ENCODE results near the gene HBS1L. TPM values are rescaled to one million over a fixed set of nuclear protein-coding genes. Genes with fewer than 3 reads are reported as not detected.

HBS1L gene
- total RNA-seq, 2 donors from 2014 or later, result 21.3 to 29.0 TPM

GRCh38 chr6:134982161-134982560, 72.5 kb downstream of the HBS1L start:
- Histone ChIP-seq H3K36me3 (replicated peaks in 1 of 2; ENCODE audit: insufficient read depth in 1 of 2, low read depth in 2 of 2) (peaks cover 0 to 14% of the 10 kb centered on the region in 2 donors), H3K4me1 (no peaks in the 10 kb centered on the region), H3K27me3 (no peaks in the 10 kb centered on the region), H3K27ac (no peak overlapping the region), H3K4me3 (no peak overlapping the region), H3K9me3 (no peaks in the 10 kb centered on the region)
- ATAC-seq (no peak), DNase-seq (no peak)
- intact Hi-C loops (cut with DNase I), result no loop called here
- 74 to 78% methylated on average over 3 of the region's 3 CpGs for WGBS, 2 donors
- TF ChIP-seq POLR2A (IDR thresholded peaks at IDR 0.05), result no peak
- no peak for TF ChIP-seq CTCF (IDR thresholded peaks at IDR 0.05)

GRCh38 chr6:134980846-134981245, 73.8 kb downstream of the HBS1L start:
- ATAC-seq, result no peak
- WGBS, 2 donors, result 51 to 67% methylated on average over 1 of the region's 1 CpG

DNA sequence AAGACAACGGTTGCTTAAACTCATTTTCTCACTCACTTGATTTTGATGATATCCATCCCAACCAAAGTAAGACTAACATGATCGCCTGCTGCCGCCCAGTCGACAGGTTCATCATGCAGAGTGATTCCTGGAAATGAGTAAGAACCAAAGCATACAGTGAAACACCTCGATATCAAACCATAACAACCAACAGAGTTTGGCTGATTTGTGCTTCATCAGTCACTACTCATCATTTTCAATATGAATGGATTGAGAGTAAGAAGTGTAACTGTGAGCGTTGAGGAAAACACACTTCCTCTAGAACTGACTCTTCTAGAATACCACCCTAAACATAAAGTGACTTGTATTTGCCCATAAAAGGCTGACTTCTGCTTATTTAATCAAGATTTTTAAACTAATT, 75.5 kb downstream of the HBS1L start:
- Histone ChIP-seq H3K9me3 (no peaks in the 10 kb centered on the region), H3K4me1 (no peaks in the 10 kb centered on the region), H3K27ac (no peak overlapping the region), H3K36me3 (replicated peaks in 1 of 2; ENCODE audit: insufficient read depth in 1 of 2, low read depth in 2 of 2) (peaks cover 0 to 5% of the 10 kb centered on the region in 2 donors), H3K27me3 (no peaks in the 10 kb centered on the region), H3K4me3 (no peak overlapping the region)
- WGBS, 2 donors, result 91 to 93% methylated on average over 6 of the region's 6 CpGs
- intact Hi-C loops (cut with DNase I), result no loop called here
- DNase-seq, result no peak
- TF ChIP-seq CTCF (IDR thresholded peaks at IDR 0.05) (no peak), POLR2A (IDR thresholded peaks at IDR 0.05) (no peak)
- no peak for ATAC-seq

More at GRCh38 chr6:134980846-134981245, 73.8 kb downstream of the HBS1L start:
- Histone ChIP-seq H3K27ac (no peak overlapping the region), H3K9me3 (no peaks in the 10 kb centered on the region), H3K4me3 (no peak overlapping the region), H3K27me3 (no peaks in the 10 kb centered on the region), H3K36me3 (replicated peaks in 1 of 2; ENCODE audit: insufficient read depth in 1 of 2, low read depth in 2 of 2) (peaks cover 0 to 14% of the 10 kb centered on the region in 2 donors), H3K4me1 (no peaks in the 10 kb centered on the region)
- no peak for DNase-seq
- intact Hi-C loops (cut with DNase I), result no loop called here
- TF ChIP-seq CTCF (IDR thresholded peaks at IDR 0.05) (no peak), POLR2A (IDR thresholded peaks at IDR 0.05) (no peak)

DNA sequence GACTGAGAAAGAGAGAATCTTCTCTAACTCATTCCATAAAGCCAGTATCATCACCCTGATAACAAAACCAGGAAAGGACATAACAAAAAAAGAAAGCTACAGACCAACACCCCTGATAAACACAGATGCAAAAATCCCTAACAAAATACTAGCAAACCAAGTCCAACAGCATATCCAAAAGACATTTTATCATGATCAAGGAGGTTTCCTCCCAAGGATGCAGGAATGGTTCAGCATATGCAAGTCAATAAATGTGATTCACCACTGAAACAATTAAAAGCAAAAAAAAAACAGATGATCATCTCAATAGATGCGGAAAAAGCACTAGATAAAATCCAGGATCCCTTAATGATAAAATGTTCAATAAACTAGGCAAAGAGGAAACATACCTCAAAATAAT, 80.3 kb downstream of the HBS1L start:
- Histone ChIP-seq H3K4me1 (no peaks in the 10 kb centered on the region), H3K27ac (no peak overlapping the region), H3K9me3 (no peaks in the 10 kb centered on the region), H3K4me3 (no peak overlapping the region), H3K27me3 (no peaks in the 10 kb centered on the region), H3K36me3 (replicated peaks in 1 of 2; ENCODE audit: insufficient read depth in 1 of 2, low read depth in 2 of 2) (no peaks in the 10 kb centered on the region)
- DNase-seq, result no peak
- no peak for ATAC-seq
- intact Hi-C loops (cut with DNase I), result no loop called here
- WGBS, 2 donors, result 97 to 100% methylated on average over 1 of the region's 1 CpG
- TF ChIP-seq POLR2A (IDR thresholded peaks at IDR 0.05), result no peak
- no peak for TF ChIP-seq CTCF (IDR thresholded peaks at IDR 0.05)

DNA sequence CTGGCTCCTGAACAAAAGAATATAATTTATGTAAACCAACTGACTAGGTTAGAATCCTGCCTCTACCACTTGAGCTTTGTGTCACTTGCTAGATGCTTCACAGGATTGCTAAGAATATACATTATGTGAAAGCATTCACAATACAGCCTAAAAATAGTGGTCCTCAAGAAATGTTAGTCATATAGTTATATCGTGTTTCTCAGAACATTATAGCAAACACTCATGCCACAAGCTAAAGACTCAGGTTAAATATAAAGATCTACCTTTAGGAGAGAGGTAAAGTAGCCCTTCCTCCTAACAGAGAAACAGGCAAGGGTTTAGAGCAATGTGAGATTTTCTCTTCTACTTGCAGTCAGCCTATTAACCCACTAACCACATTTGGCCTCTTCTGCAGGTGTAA, 86.9 kb downstream of the HBS1L start:
- Histone ChIP-seq H3K27ac (no peak overlapping the region), H3K36me3 (replicated peaks in 1 of 2; ENCODE audit: insufficient read depth in 1 of 2, low read depth in 2 of 2) (peaks cover 0 to 13% of the 10 kb centered on the region in 2 donors), H3K9me3 (no peaks in the 10 kb centered on the region), H3K4me3 (no peak overlapping the region), H3K4me1 (no peaks in the 10 kb centered on the region), H3K27me3 (no peaks in the 10 kb centered on the region)
- no peak for ATAC-seq
- intact Hi-C loops (cut with DNase I), result no loop called here
- 86 to 87% methylated on average over 1 of the region's 1 CpG for WGBS, 2 donors
- no peak for DNase-seq
- TF ChIP-seq CTCF (IDR thresholded peaks at IDR 0.05), result no peak

Data from body of pancreas (tissue), 4 donors.